T-helper 1 cell treated with Interleukin-12 subunit alpha and Interleukin-12 subunit beta and Interleukin-4 antibody, amounts not matched to agents 30 μg/mL and 1 μg/mL, for 36 hours (primary cell): ENCODE data around the gene PPP1R18.
"Not testable (repeated sequence)": the region's sequence is repeated elsewhere in the genome, so short reads cannot be mapped to it uniquely, and the experiment has no call there.

Source experiments
- H3K27ac Mint-ChIP-seq: one replicate; pipeline ENCODE4 v1.8.0; 2021; ENCODE audit warnings: mild to moderate bottlenecking, mixed read lengths
- H3K27me3 Mint-ChIP-seq: one replicate; pipeline ENCODE4 v1.8.0; 2021; ENCODE audit warnings: low read depth, mixed read lengths
- H3K36me3 Mint-ChIP-seq: one replicate; pipeline ENCODE4 v1.8.0; 2021; ENCODE audit warnings: low read depth, mixed read lengths
- H3K4me1 Mint-ChIP-seq: one replicate; pipeline ENCODE4 v1.8.0; 2021; ENCODE audit warnings: low read depth, mixed read lengths
- H3K4me3 Mint-ChIP-seq: one replicate; pipeline ENCODE4 v1.8.0; 2021; ENCODE audit warnings: mild to moderate bottlenecking, moderate library complexity, mixed read lengths
- H3K9me3 Mint-ChIP-seq: one replicate; pipeline ENCODE4 v1.8.0; 2021; ENCODE audit warnings: mixed read lengths

The PPP1R18 gene

DNA sequence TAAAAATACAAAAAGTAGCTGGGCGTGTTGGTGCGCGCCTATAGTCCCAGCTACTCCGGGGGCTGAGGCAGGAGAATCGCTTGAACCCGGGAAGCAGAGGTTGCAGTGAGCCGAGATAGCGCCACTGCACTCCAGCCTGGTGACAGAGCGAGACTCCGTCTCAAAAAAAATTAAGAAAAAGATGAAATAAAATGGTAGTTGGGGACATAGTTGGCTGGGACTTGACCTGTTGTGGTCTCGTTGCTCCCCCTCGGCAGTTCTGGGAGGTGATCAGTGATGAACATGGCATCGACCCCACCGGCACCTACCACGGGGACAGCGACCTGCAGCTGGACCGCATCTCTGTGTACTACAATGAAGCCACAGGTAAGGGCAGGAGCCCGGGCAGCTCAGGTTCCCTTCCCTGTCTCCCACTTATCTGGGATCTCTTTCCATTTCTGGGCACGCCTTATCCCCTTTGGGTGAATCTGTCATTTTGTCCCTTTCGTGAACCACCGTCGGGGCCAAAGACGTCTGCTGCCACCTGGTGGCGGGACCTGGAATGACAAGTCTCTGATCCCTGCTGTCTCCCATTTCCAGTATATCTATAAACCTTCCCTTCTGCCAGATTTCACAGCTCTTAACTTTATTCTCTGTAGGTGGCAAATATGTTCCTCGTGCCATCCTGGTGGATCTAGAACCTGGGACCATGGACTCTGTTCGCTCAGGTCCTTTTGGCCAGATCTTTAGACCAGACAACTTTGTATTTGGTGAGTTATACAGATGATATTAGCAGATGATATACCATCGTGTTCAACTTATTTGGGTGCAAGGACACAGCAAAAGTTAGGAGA is 36.1 kb upstream of the PPP1R18 start:
- no peaks in the 10 kb centered on the region for H3K9me3 Mint-ChIP-seq
- peaks cover 42% of the 10 kb centered on the region for H3K4me1 Mint-ChIP-seq
- H3K36me3 Mint-ChIP-seq: peaks cover 56% of the 10 kb centered on the region
- peak overlapping the region; percentile 85 for H3K27ac Mint-ChIP-seq
- H3K27me3 Mint-ChIP-seq: no peaks in the 10 kb centered on the region
- H3K4me3 Mint-ChIP-seq: peak overlapping the region; percentile 99

DNA sequence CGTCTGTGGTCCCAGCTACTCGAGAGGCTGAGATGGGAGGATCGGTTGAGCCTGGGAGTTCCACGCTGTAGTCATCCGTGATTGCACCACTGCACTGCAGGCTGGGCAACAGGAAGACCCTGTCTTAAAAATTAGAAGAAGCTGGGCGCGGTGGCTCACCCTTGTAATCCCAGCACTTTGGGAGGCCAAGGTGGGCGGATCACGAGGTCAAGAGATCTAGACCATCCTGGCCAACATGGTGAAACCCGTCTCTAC is 35.5 kb upstream of the PPP1R18 start:
- H3K27me3 Mint-ChIP-seq, H3K9me3 Mint-ChIP-seq: not testable (repeated sequence)
- peaks cover 46% of the 10 kb centered on the region for H3K4me1 Mint-ChIP-seq
- peak overlapping the region; percentile 99 for H3K27ac Mint-ChIP-seq
- H3K4me3 Mint-ChIP-seq: peak overlapping the region; percentile 99
- H3K36me3 Mint-ChIP-seq: peaks cover 59% of the 10 kb centered on the region

DNA sequence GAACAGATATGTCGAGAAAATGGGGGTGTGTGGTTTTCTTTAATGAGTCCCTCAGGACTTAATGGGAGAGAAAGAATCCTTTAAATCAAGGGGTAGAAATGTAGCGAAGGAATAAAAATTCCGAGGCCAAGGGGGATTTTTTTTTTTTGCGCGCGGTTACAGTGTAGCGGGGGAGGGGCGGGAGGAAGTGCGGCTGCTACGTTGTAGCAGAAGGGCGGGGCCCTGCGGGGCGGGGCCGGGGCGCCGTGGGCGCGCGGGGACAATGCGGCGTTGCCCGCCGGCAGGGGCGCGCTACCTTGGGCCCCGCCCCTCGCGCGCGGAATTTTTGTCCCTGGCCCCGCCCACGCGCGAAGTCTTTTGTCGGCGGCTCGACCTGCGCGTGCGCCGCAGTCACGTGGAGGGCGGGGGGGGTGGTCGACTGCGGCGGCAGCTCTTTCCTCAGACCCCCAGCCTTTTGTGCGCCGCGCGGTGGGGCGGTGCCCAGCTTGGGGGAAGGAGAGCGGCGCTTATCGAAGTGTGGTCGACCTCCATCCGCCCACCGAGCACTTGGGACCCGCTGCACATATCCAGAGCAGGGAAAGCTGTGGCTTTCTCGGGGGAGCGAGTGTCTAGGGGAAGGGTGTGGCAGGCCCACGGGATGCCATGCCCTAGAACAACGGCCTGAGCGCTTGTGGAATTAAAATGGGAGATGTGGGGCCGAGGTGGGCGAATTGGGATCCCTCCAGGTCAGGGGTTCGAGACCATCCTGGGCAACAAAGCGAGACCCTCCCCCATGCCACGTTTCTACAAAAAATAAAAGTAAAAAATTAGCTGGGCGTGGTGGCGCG is 35.0 kb upstream of the PPP1R18 start:
- Mint-ChIP-seq H3K4me1 (peaks cover 51% of the 10 kb centered on the region), H3K9me3 (peaks cover 6% of the 10 kb centered on the region), H3K27me3 (no peaks in the 10 kb centered on the region), H3K36me3 (peaks cover 62% of the 10 kb centered on the region), H3K4me3 (peak overlapping the region; percentile 99), H3K27ac (peak overlapping the region; percentile 99)

DNA sequence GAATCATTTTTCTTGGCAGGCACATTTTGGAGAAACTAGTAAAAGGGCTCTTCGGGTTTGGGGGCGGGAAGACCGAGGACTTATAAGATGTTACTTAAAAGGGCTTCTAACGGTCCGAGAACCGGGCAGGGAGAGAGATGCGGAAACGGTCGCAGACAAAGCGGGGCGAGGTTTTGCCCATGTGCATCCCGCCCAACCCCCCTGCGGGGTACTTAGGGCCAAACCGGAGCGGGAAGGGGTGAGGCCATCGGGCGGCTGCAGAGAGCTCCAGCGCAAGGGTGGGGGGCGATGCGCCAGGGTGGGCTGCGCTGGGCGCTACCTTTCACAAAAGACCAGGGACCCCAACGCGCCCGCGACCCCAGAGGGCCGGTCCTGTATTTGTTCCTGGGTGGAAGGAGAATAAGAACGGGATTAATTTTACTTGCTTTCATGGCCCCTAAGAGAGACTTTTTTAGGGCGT is 34.3 kb upstream of the PPP1R18 start:
- H3K27me3 Mint-ChIP-seq: no peaks in the 10 kb centered on the region

DNA sequence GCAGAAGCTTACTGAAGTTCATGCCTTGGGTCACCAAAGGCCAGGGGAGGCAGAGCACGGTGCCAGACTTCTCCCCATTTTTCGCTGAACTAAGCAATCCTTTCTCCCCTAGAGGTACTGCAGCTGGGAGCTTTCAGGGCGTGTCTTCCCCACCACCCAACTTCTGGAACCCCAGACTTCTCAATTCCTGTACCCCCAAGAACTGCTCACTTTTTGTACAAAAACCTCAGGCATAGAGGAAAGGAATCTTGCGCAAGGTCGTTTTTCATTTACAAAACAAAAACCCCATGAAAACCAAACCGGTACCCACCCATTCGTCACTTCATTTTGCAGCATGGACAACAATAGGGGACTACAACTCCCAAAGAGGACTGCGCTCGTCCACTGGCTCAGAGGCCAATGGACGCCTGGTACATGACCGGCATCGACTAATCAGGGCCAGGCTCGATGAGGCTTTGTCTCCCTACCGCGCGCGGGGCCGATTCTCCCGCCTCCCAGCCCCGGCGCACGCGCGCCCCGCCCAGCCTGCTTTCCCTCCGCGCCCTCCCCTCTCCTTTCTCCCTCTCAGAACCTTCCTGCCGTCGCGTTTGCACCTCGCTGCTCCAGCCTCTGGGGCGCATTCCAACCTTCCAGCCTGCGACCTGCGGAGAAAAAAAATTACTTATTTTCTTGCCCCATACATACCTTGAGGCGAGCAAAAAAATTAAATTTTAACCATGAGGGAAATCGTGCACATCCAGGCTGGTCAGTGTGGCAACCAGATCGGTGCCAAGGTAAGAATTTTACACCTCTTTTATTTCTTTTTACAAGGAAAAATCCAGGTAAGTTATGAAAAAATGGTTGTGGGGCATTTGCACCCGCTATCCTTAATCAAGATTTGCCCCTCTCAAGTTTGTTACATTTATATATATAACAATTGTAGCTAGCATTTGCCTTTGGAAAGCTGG is 33.6 kb upstream of the PPP1R18 start, which contains the start of gene TUBB:
Gene TUBB (plus strand): TSS at position 562 of the 947 bp plus-strand sequence. CDS start 155 bp downstream, at position 717.
- Mint-ChIP-seq H3K27ac (peak within 1 kb of the TSS; percentile 99), H3K4me1 (peaks cover 55% of the 10 kb centered on the region), H3K4me3 (peak within 1 kb of the TSS; percentile 99), H3K36me3 (peaks cover 64% of the 10 kb centered on the region), H3K9me3 (peaks cover 6% of the 10 kb centered on the region), H3K27me3 (no peaks in the 10 kb centered on the region)

More for the DNA sequence above, 34.3 kb upstream of the PPP1R18 start:
- peak overlapping the region; percentile 99 for H3K4me3 Mint-ChIP-seq
- H3K27ac Mint-ChIP-seq: peak overlapping the region; percentile 99
- H3K4me1 Mint-ChIP-seq: peaks cover 55% of the 10 kb centered on the region
- H3K36me3 Mint-ChIP-seq: peaks cover 65% of the 10 kb centered on the region
- peaks cover 6% of the 10 kb centered on the region for H3K9me3 Mint-ChIP-seq

GRCh38 chr6:30719356-30719755 is 32.9 kb upstream of the PPP1R18 start:
- H3K9me3 Mint-ChIP-seq: peaks cover 6% of the 10 kb centered on the region
- peaks cover 62% of the 10 kb centered on the region for H3K36me3 Mint-ChIP-seq
- peak overlapping the region; percentile 99 for H3K4me3 Mint-ChIP-seq
- peak overlapping the region; percentile 99 for H3K27ac Mint-ChIP-seq
- H3K27me3 Mint-ChIP-seq: no peaks in the 10 kb centered on the region
- peaks cover 56% of the 10 kb centered on the region for H3K4me1 Mint-ChIP-seq

- not testable (repeated sequence) for H3K9me3 Mint-ChIP-seq, H3K27me3 Mint-ChIP-seq
- Mint-ChIP-seq H3K27ac (peak overlapping the region; percentile 100), H3K4me3 (peak overlapping the region; percentile 99), H3K4me1 (peaks cover 50% of the 10 kb centered on the region), H3K36me3 (peaks cover 58% of the 10 kb centered on the region)
Measured at GRCh38 chr6:30717845-30718720, 31.6 kb upstream of the PPP1R18 start.

- Mint-ChIP-seq H3K27me3 (no peaks in the 10 kb centered on the region), H3K4me1 (peaks cover 50% of the 10 kb centered on the region), H3K36me3 (peaks cover 58% of the 10 kb centered on the region), H3K27ac (peak within 1 kb of the TSS; percentile 100), H3K4me3 (peak within 1 kb of the TSS; percentile 99), H3K9me3 (peaks cover 6% of the 10 kb centered on the region)
Measured at GRCh38 chr6:30717129-30717844, 30.8 kb upstream of the PPP1R18 start, which contains the start of gene MDC1. Gene MDC1 (minus strand): TSS chr6:30717281. CDS start chr6:30715175, 2,106 bp downstream.

- no peaks in the 10 kb centered on the region for H3K27me3 Mint-ChIP-seq
- peaks cover 58% of the 10 kb centered on the region for H3K36me3 Mint-ChIP-seq
- H3K4me1 Mint-ChIP-seq: peaks cover 55% of the 10 kb centered on the region
- peak overlapping the region; percentile 100 for H3K27ac Mint-ChIP-seq
- H3K9me3 Mint-ChIP-seq: peaks cover 6% of the 10 kb centered on the region
- peak overlapping the region; percentile 99 for H3K4me3 Mint-ChIP-seq
Measured at GRCh38 chr6:30716879-30717128, 30.4 kb upstream of the PPP1R18 start.

- H3K27me3 Mint-ChIP-seq: no peaks in the 10 kb centered on the region
- peaks cover 6% of the 10 kb centered on the region for H3K9me3 Mint-ChIP-seq
- peak overlapping the region; percentile 45 for H3K27ac Mint-ChIP-seq
- peaks cover 63% of the 10 kb centered on the region for H3K36me3 Mint-ChIP-seq
- peaks cover 67% of the 10 kb centered on the region for H3K4me1 Mint-ChIP-seq
- H3K4me3 Mint-ChIP-seq: no peak overlapping the region
Measured at GRCh38 chr6:30714263-30714662, 27.8 kb upstream of the PPP1R18 start.

DNA sequence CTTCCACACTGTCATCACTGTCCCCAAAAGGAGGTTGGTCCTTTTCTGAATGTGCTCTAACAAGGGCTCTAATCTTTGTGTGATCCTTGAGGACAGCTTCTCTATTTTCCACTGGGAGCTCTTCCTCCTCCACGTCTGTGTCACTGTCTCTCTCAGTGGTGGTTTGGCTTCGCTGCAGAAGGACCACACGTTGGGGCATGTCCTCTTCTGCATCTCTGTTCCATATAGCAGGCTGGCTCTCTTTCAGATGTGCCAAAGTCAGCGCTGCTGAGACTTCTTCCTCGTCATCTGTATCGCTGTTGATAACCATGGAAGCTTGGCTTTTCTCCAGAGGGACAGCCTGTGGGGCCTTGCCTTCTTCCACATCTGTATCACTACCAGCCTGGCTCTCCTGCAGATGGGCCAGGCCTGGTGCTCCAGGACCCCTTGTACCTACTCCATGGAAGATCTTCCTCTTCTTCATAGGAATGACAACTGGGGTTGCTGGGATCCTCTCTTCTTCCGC is 26.0 kb upstream of the PPP1R18 start:
- H3K36me3 Mint-ChIP-seq: peaks cover 67% of the 10 kb centered on the region
- peak overlapping the region; percentile 71 for H3K4me3 Mint-ChIP-seq
- peaks cover 65% of the 10 kb centered on the region for H3K4me1 Mint-ChIP-seq
- H3K27me3 Mint-ChIP-seq: no peaks in the 10 kb centered on the region
- peaks cover 6% of the 10 kb centered on the region for H3K9me3 Mint-ChIP-seq
- H3K27ac Mint-ChIP-seq: peak overlapping the region; percentile 84

GRCh38 chr6:30711758-30712380 is 25.4 kb upstream of the PPP1R18 start:
- Mint-ChIP-seq H3K4me3 (peak overlapping the region; percentile 71), H3K27ac (peak overlapping the region; percentile 84), H3K9me3 (peaks cover 3% of the 10 kb centered on the region), H3K27me3 (no peaks in the 10 kb centered on the region), H3K4me1 (peaks cover 60% of the 10 kb centered on the region), H3K36me3 (peaks cover 66% of the 10 kb centered on the region)
